Measurements from ENCODE around the gene TAS2R1. TPM values are rescaled to one million over a fixed set of nuclear protein-coding genes. Genes with fewer than 3 reads are reported as not detected.

Gene TAS2R1
- total RNA-seq: not detected in 2 replicates

GRCh38 chr5:9630251-9630650 is at the start of gene TAS2R1:
TAS2R1 (minus strand) TSS chr5:9630351; CDS start chr5:9630032, 319 bp downstream.
- no peak for DNase-seq (ENCODE audit: low read depth in 2 of 2)

- DNase-seq (ENCODE audit: low read depth in 2 of 2): no peak
Observed at GRCh38 chr5:9670371-9670770, 40.2 kb upstream of the TAS2R1 start.

GRCh38 chr5:9667906-9668305 is 37.8 kb upstream of the TAS2R1 start:
- DNase-seq (ENCODE audit: low read depth in 2 of 2): no peak

- DNase-seq (ENCODE audit: low read depth in 2 of 2): no peak
Observed at GRCh38 chr5:9663891-9664290, 33.7 kb upstream of the TAS2R1 start.

- DNase-seq (ENCODE audit: low read depth in 2 of 2): no peak
Observed at GRCh38 chr5:9661316-9662015, 31.3 kb upstream of the TAS2R1 start.

GRCh38 chr5:9658706-9659105 is 28.6 kb upstream of the TAS2R1 start:
- no peak for DNase-seq (ENCODE audit: low read depth in 2 of 2)

- no peak for DNase-seq (ENCODE audit: low read depth in 2 of 2)
Observed at GRCh38 chr5:9657819-9658218, 27.7 kb upstream of the TAS2R1 start.

GRCh38 chr5:9655641-9656040 is 25.5 kb upstream of the TAS2R1 start:
- DNase-seq (ENCODE audit: low read depth in 2 of 2): no peak

- DNase-seq (ENCODE audit: low read depth in 2 of 2): no peak
Observed at GRCh38 chr5:9654886-9655285, 24.7 kb upstream of the TAS2R1 start.

- DNase-seq (ENCODE audit: low read depth in 2 of 2): no peak
Observed at GRCh38 chr5:9653811-9654210, 23.7 kb upstream of the TAS2R1 start.

GRCh38 chr5:9653061-9653460 is 22.9 kb upstream of the TAS2R1 start:
- no peak for DNase-seq (ENCODE audit: low read depth in 2 of 2)

- no peak for DNase-seq (ENCODE audit: low read depth in 2 of 2)
Observed at GRCh38 chr5:9652295-9652694, 22.1 kb upstream of the TAS2R1 start.

GRCh38 chr5:9646843-9647242 is 16.7 kb upstream of the TAS2R1 start:
- no peak for DNase-seq (ENCODE audit: low read depth in 2 of 2)

GRCh38 chr5:9644630-9645029 is 14.5 kb upstream of the TAS2R1 start:
- DNase-seq (ENCODE audit: low read depth in 2 of 2): no peak

GRCh38 chr5:9642621-9643020 is 12.5 kb upstream of the TAS2R1 start:
- no peak for DNase-seq (ENCODE audit: low read depth in 2 of 2)

GRCh38 chr5:9641806-9642355 is 11.7 kb upstream of the TAS2R1 start:
- DNase-seq (ENCODE audit: low read depth in 2 of 2): no peak

GRCh38 chr5:9632495-9632894 is 2.3 kb upstream of the TAS2R1 start:
- DNase-seq (ENCODE audit: low read depth in 2 of 2): no peak

GRCh38 chr5:9627541-9627940 is 2.6 kb downstream of the TAS2R1 start:
- DNase-seq (ENCODE audit: low read depth in 2 of 2): no peak

- no peak for DNase-seq (ENCODE audit: low read depth in 2 of 2)
Observed at GRCh38 chr5:9626955-9627354, 3.2 kb downstream of the TAS2R1 start.

GRCh38 chr5:9625731-9626130 is 4.4 kb downstream of the TAS2R1 start:
- no peak for DNase-seq (ENCODE audit: low read depth in 2 of 2)

- DNase-seq (ENCODE audit: low read depth in 2 of 2): no peak
Observed at GRCh38 chr5:9625286-9625685, 4.9 kb downstream of the TAS2R1 start.

GRCh38 chr5:9624196-9624947 is 5.8 kb downstream of the TAS2R1 start:
- DNase-seq (ENCODE audit: low read depth in 2 of 2): no peak

- no peak for DNase-seq (ENCODE audit: low read depth in 2 of 2)
Observed at GRCh38 chr5:9623661-9624060, 6.5 kb downstream of the TAS2R1 start.

Data from lung microvascular endothelial cell (primary cell).